HG03571 (cell line): ENCODE data around the gene TAS2R16.

Experiments used
- ATAC-seq: cut with Tn5 transposase; IDR thresholded peaks from one replicate; pipeline ENCODE4 v1.9.1; 2021; ENCODE audit not compliant: unreplicated experiment

TAS2R16 gene

DNA sequence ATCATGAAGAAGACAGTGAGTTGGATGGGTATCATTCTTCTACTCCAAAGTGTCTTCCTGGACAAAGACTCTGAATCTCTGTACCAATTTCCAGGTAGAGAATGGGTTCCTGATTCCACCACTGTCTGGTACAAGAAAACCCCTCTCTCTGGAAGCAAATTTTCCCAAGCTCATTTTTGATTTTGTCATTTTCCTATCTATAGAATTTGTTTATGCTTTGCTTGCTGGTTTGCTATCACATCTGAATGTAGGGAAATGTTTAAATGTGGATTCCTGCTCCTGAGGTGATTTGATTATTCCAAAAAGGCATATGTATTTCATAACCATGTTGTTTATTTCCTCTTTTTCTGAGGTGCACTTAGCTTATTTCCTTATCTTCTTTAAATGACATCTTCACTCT, at the start of gene TAS2R16:
TSS of gene TAS2R16 (minus strand) at position 101 of the 400 bp plus-strand sequence. CDS start at position 35, 66 bp downstream.
- no peak for ATAC-seq

DNA sequence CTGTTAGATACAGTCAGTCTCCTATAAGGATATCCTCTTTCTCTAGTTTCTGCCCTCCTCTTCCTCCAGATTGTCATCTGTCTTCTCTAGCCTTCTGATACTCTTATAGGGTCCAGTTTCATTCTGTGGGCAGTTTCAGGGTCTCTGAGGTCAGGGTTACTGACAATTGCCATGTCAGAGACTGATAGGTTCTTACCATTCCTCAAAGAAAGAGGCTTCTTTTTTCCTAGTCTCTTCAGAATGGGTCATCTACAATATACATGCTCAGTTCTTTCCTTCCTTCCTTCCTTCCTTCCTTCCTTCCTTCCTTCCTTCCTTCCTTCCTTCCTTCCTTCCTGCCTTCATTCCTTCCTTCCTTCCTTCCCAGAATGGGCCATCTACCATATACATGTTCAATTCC, 48.1 kb upstream of the TAS2R16 start:
- no peak for ATAC-seq

GRCh38 chr7:123041101-123041500, 45.6 kb upstream of the TAS2R16 start:
- no peak for ATAC-seq

DNA sequence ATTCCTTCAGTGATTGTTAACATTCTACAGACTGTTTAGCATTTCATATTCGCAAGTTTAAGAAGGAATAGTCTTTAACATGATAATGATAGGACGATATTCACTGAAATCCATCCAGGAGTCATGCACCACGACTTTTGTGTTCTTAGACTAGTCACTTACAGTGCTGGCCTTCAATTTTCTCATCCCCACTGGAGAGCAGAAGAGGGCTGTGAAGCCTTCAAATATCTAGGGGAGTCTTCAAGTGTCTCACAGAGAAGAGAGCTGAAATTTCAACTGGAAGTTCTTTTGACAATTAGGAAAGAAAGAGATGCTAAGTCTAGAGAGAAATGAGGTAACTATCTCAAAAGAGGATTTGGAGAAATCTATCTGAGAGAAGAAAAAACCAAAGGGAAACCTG, 43.8 kb upstream of the TAS2R16 start:
- ATAC-seq: no peak

GRCh38 chr7:123034106-123034505, 38.6 kb upstream of the TAS2R16 start:
- ATAC-seq: no peak

GRCh38 chr7:123030631-123031030, 35.1 kb upstream of the TAS2R16 start:
- no peak for ATAC-seq

- ATAC-seq: no peak
Observed at GRCh38 chr7:123028339-123028738, 32.8 kb upstream of the TAS2R16 start.

GRCh38 chr7:123026251-123026650, 30.8 kb upstream of the TAS2R16 start:
- no peak for ATAC-seq

DNA sequence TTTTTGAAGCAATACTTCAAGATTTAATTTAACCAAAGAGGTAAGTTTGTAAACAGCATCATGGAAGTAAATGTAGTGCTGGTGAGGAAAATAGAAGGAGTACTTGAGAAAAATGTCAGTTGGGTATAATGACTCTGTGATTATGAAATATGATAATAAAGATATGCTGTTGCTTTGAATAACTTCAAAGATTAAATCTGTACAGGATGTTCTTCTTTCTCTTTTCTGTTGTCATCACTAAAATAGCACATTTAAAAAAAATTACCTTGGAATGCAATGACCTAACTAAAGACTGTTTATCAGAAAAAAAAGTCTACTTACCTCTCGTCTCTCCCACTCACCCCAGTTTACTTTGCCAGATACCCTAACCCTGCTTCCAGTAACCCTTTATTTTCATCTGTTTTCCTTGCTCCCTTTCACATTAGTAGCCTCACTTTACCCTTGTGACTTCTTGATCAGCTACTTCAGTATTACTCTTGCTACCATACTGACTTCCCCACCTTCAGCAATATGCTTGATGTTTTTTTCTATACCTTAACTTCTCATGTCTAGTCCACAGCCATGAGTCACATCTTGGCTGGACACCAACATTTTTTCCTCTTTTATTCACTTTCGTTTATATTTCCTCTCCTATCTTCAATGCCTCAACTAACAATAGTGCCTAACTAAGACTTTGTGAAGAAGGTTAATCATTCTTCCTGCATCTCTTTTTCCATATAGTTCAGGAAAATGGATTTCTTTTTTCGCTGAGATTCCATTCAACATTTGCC, 29.7 kb upstream of the TAS2R16 start:
- ATAC-seq: no peak

- ATAC-seq: no peak
Observed at GRCh38 chr7:123023126-123023525, 27.6 kb upstream of the TAS2R16 start.

GRCh38 chr7:123022576-123022975, 27.1 kb upstream of the TAS2R16 start:
- ATAC-seq: no peak

GRCh38 chr7:123012435-123012834, 16.9 kb upstream of the TAS2R16 start:
- ATAC-seq: no peak

- no peak for ATAC-seq
Observed at GRCh38 chr7:123011766-123012369, 16.4 kb upstream of the TAS2R16 start.

DNA sequence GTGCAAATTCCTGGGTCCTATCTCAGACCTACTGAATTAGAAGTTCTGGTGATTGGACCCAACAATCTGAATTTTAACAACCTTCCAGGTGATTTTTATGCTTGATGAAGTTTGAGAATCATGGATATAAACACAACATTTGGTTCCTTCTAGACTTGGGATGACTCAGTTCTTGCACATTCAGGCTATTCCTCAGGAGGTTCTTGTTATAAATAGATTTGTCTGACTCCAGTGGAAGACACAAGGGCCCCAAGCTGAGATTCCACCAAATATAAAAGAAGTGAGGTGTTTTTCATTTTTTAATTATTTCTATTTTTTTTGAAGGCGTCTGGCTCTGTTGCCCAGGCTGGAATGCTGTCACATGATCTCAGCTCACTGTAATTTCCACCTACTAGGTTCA, 9.4 kb upstream of the TAS2R16 start:
- ATAC-seq: no peak

DNA sequence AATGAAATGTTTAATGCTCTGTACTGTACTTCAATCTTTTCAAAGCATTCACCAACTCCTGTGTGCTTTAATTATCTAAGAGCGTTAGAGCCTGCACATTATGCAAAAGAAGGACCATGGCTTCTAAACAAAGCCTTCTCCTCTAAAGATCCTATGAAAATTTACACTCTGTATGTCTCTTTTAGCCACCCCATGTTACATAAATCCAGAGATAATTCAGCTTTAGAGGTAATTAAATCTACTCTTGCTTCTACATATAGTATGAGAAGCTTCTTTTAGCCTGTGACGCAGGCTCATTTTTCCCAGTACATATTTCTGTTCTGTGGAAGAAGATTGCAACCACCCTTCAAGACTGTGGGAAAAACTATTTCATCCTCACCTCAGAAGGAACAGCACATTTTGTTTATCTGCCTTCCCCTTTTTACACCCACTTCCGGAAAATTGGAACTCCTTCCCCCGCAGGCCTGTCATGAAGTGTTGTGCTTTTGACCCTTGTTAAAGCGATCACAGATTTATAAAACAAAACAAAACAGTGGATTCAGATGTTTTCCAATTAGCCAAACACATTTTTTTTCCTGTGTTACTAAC, 8.1 kb upstream of the TAS2R16 start:
- no peak for ATAC-seq

DNA sequence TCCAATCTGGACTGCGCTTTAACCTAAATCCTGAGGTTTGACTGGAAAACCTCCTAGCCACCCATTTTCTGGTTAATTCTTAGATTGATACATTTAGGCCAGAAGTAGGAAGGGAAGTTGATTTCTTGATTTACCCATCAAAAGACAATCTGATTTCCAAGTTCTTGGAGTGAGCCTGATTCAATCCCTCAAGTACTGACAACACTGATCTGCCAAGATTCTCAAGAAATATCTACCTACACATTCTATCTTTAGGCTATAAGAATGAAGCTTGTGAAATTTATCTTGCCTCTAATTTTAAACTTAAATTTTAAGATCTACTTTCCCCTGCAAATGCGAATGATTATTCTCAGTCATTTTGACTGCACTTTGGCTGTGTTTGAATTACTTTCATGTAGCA, 5.9 kb downstream of the TAS2R16 start:
- ATAC-seq: no peak

- no peak for ATAC-seq
Observed at GRCh38 chr7:122989041-122989440, 6.5 kb downstream of the TAS2R16 start.

GRCh38 chr7:122988333-122988732, 7.2 kb downstream of the TAS2R16 start:
- no peak for ATAC-seq

- no peak for ATAC-seq
Observed at GRCh38 chr7:122987463-122987862, 8.0 kb downstream of the TAS2R16 start.

GRCh38 chr7:122984021-122984420, 11.5 kb downstream of the TAS2R16 start:
- ATAC-seq: no peak

GRCh38 chr7:122983261-122983660, 12.2 kb downstream of the TAS2R16 start:
- no peak for ATAC-seq

- ATAC-seq: no peak
Observed at GRCh38 chr7:122975341-122975740, 20.2 kb downstream of the TAS2R16 start.
